ENCODE results near the gene SNED1. TPM values are rescaled to one million over a fixed set of nuclear protein-coding genes. Genes with fewer than 3 reads are reported as not detected.

Gene SNED1
- total and polyA plus RNA-seq, 9 of the 15 experiments (the other 6 are each of a cell fraction or from before 2014, with no cell fraction given) = 0.03 to 0.07 (median 0.05) TPM; not detected in 5

GRCh38 chr2:241014224-241014623 lies 15.8 kb downstream of the SNED1 start:
- BruUV-seq (replicated peaks) = no TSS peak
- intact Hi-C loops (cut with micrococcal nuclease) = no loop called here
- H3K4me2 ChIP-seq (ENCODE audit: insufficient read depth, low read length) = no peak overlapping the region
- no peaks in the 10 kb centered on the region for H3K79me2 ChIP-seq (ENCODE audit: control insufficient read depth, insufficient read depth, low read length)
- no peak overlapping the region for H3K4me3 ChIP-seq
- 2% methylated on average over 5 of the region's 6 CpGs for WGBS (ENCODE audit: insufficient coverage, low coverage, missing lambda C conversion rate)
- H3K27me3 ChIP-seq (ENCODE audit: control insufficient read depth in 2 of 2, insufficient read depth in 2 of 2, low read length in 2 of 2) = peaks cover 0 to 48% of the 10 kb centered on the region in 2 experiments; a peak in 3 of 5 replicates
- POLR2A ChIA-PET = no interaction called here
- H2AFZ ChIP-seq (ENCODE audit: low read depth, low read length) = no peak overlapping the region
- H3K36me3 ChIP-seq (ENCODE audit: control insufficient read depth, insufficient read depth, low read length) = no peaks in the 10 kb centered on the region
- peaks cover 0 to 7% of the 10 kb centered on the region in 2 experiments; a peak in 2 of 5 replicates for H3K4me1 ChIP-seq (replicated peaks in 1 of 2; ENCODE audit: control insufficient read depth in 2 of 2, insufficient read depth in 2 of 2, low read length in 2 of 2)
- no peaks in the 10 kb centered on the region for H3K9me3 ChIP-seq (replicated peaks; ENCODE audit: control insufficient read depth, insufficient read depth, low read depth, low read length)
- CTCF ChIA-PET (ENCODE audit: low intra/inter-chr PET ratio) = no interaction called here
- H3K27ac ChIP-seq (ENCODE audit: extremely low read depth, low read depth, low read length) = no peak overlapping the region
- no peak overlapping the region for H3K9ac ChIP-seq (ENCODE audit: insufficient read depth in 1 of 2, low read depth in 2 of 2, low read length in 2 of 2)
- in situ Hi-C loops (cut with MboI) = no loop called here
- H4K20me1 ChIP-seq (replicated peaks; ENCODE audit: control insufficient read depth, insufficient read depth, low read length) = no peaks in the 10 kb centered on the region
- ATAC-seq (no peak), FAIRE-seq (no peak), DNase-seq (ENCODE audit: extremely low read depth in 1 of 4, low spot score in 3 of 4) (no peak)
- H3K9me1 ChIP-seq (ENCODE audit: control insufficient read depth, insufficient read depth, low read length) = no peaks in the 10 kb centered on the region
- TF ChIP-seq YBX1 (IDR thresholded peaks at IDR 0.05) (no peak), TAF15 (IDR thresholded peaks at IDR 0.05; ENCODE audit: low read depth, low read length) (no peak), TRIM25 (IDR thresholded peaks at IDR 0.05; ENCODE audit: borderline replicate concordance) (no peak), HDAC2 (IDR thresholded peaks at IDR 0.05) (no peak), CREB3L1 (IDR thresholded peaks at IDR 0.05; ENCODE audit: borderline replicate concordance, low read depth) (no peak), ZSCAN32 (CRISPR knock-in tag; IDR thresholded peaks at IDR 0.05) (no peak), MYNN (IDR thresholded peaks at IDR 0.05) (no peak), MYNN (CRISPR knock-in tag; IDR thresholded peaks at IDR 0.05) (no peak), ZNF143 (CRISPR knock-in tag; IDR thresholded peaks at IDR 0.05) (no peak), MECOM (CRISPR knock-in tag; IDR thresholded peaks at IDR 0.05) (no peak), ZNF639 (CRISPR knock-in tag; conservative IDR thresholded peaks at IDR 0.05 in 1 of 2, IDR thresholded peaks at IDR 0.05 in 1 of 2) (no peak), SFPQ (IDR thresholded peaks at IDR 0.05; ENCODE audit: low read depth, low read length) (no peak), TCF3 (CRISPR knock-in tag; IDR thresholded peaks at IDR 0.05) (no peak), ELK1 (CRISPR knock-in tag; IDR thresholded peaks at IDR 0.05) (no peak), TAF1 (IDR thresholded peaks at IDR 0.05; ENCODE audit: control insufficient read depth, extremely low read depth, insufficient read depth, low read length, severe bottlenecking) (no peak), TAL1 (IDR thresholded peaks at IDR 0.05) (no peak)
